Measurements from ENCODE around the gene TLE4. TPM values are rescaled to one million over a fixed set of nuclear protein-coding genes. Genes with fewer than 3 reads are reported as not detected.

The TLE4 gene
- total and polyA plus RNA-seq, 2 of the 4 experiments (the other 2 are of a cell fraction), result 68.0 to 78.1 TPM

- Histone ChIP-seq H3K36me3 (ENCODE audit: control insufficient read depth, insufficient read depth, low read length) (peaks cover 4% of the 10 kb centered on the region; the same call in 1 of the 2 replicates), H4K20me1 (ENCODE audit: insufficient read depth, low read length) (peaks cover 4% of the 10 kb centered on the region; the same call in 1 of the 2 replicates)
Observed at GRCh38 chr9:79645110-79645509, 73.3 kb downstream of the TLE4 start.

More at GRCh38 chr9:79645110-79645509, 73.3 kb downstream of the TLE4 start:
- CTCF ChIA-PET, result no interaction called here
- Histone ChIP-seq H3K4ac (ENCODE audit: low read depth, low read length) (no peak overlapping the region), H2BK5ac (ENCODE audit: low read depth, low read length, poor library complexity, severe bottlenecking) (no peak overlapping the region), H2AK9ac (replicated peaks; ENCODE audit: low read depth, low read length, poor library complexity) (no peak overlapping the region), H3K27ac (ENCODE audit: insufficient read depth, low read length) (no peak overlapping the region), H3K9ac (ENCODE audit: low read depth, low read length) (no peak overlapping the region), H3K23ac (ENCODE audit: low read depth, low read length) (no peak overlapping the region), H3K4me2 (ENCODE audit: low read depth, low read length) (no peak overlapping the region), H4K5ac (ENCODE audit: low read depth, low read length) (no peak overlapping the region), H3K4me1 (ENCODE audit: control insufficient read depth, insufficient read depth, low read length) (no peaks in the 10 kb centered on the region; the same call in 1 of the 2 replicates), H3K4me3 (ENCODE audit: insufficient read depth, low read depth, low read length) (no peak overlapping the region), H4K8ac (ENCODE audit: low read depth in 2 of 2, low read length in 2 of 2) (no peak overlapping the region), H2AFZ (replicated peaks; ENCODE audit: low read length, poor library complexity) (no peak overlapping the region), H3K18ac (ENCODE audit: low read depth, low read length) (no peak overlapping the region), H2AK5ac (ENCODE audit: low read depth, low read length) (no peak overlapping the region), H4K91ac (ENCODE audit: insufficient read depth, low read depth, low read length) (no peak overlapping the region), H3K79me1 (ENCODE audit: low read depth in 1 of 2, low read length in 2 of 2) (peaks cover 29 to 38% of the 10 kb centered on the region in 2 experiments), H2BK120ac (ENCODE audit: low read depth, low read length) (no peak overlapping the region), H2BK20ac (ENCODE audit: low read depth, low read length) (no peak overlapping the region), H3K9me1 (ENCODE audit: insufficient read depth, low read length) (peaks cover 3% of the 10 kb centered on the region; the same call in 1 of the 2 replicates), H2BK15ac (ENCODE audit: low read depth, low read length) (no peak overlapping the region), H3K14ac (replicated peaks; ENCODE audit: low read depth, low read length) (no peak overlapping the region), H3K9me3 (ENCODE audit: control insufficient read depth, insufficient read depth, low read length) (peaks cover 3% of the 10 kb centered on the region; the same call in 1 of the 2 replicates), H3K56ac (ENCODE audit: extremely low read depth, insufficient read depth, low read length) (no peak overlapping the region), H3K27me3 (ENCODE audit: control insufficient read depth, insufficient read depth, low read length) (no peaks in the 10 kb centered on the region)
- intact Hi-C loops (cut with micrococcal nuclease) (no loop called here), dilution Hi-C loops (cut with HindIII; ENCODE audit: low sequenced_read_pairs, unreplicated experiment) (no loop called here), in situ Hi-C loops (cut with MboI; ENCODE audit: low sequenced_read_pairs) (no loop called here)
- no peak for DNase-seq
- POLR2A ChIA-PET (ENCODE audit: unreplicated experiment), result no interaction called here
- no TSS peak for BruUV-seq (replicated peaks)
- WGBS, 2 experiments (ENCODE audit: extremely low coverage in 2 of 2, insufficient read length in 1 of 2), result no CpG with 5 or more reads among the region's 3 CpGs
- ATAC-seq (ENCODE audit: low read depth), result no peak
- no peak for TF ChIP-seq MAZ (IDR thresholded peaks at IDR 0.05; ENCODE audit: borderline replicate concordance, low read depth, low read length)
- TF ChIP-seq SMC3 (IDR thresholded peaks at IDR 0.05; ENCODE audit: low read depth, low read length), result no peak
- TF ChIP-seq MAFK (IDR thresholded peaks at IDR 0.05; ENCODE audit: low read depth, low read length), result no peak
- no peak for TF ChIP-seq ELK1 (IDR thresholded peaks at IDR 0.05; ENCODE audit: borderline replicate concordance, low read depth, low read length)
- no peak for TF ChIP-seq RCOR1 (IDR thresholded peaks at IDR 0.05; ENCODE audit: insufficient replicate concordance, low read length)
- no peak for TF ChIP-seq FOS (IDR thresholded peaks at IDR 0.05; ENCODE audit: low read depth, low read length)

Data from IMR-90 (cell line).